Peyer's patch (tissue), 4 donors: ENCODE measurements around the gene MFAP5.

Experiments
- POLR2A ChIP-seq, 2 donors: fragments of 450-650 bp; IDR thresholded peaks; one replicate each; pipeline ENCODE4 v1.5.1; 2017; ENCODE audit warnings: antibody characterized with exemption in 2 of 2, mild to moderate bottlenecking in 2 of 2, moderate library complexity in 2 of 2
- TF ChIP-seq, protein P1 (sequence below), 6 experiments: fragments of 450-650 bp in 4 of 6; fragments of 200-600 bp in 2 of 6; sonication (generic) in 1 of 6; IDR thresholded peaks; one replicate each; pipeline ENCODE4 v1.5.1; 2017 to 2019; ENCODE audit warnings: antibody characterized with exemption in 6 of 6, mild to moderate bottlenecking in 3 of 6, moderate library complexity in 1 of 6

DNA sequence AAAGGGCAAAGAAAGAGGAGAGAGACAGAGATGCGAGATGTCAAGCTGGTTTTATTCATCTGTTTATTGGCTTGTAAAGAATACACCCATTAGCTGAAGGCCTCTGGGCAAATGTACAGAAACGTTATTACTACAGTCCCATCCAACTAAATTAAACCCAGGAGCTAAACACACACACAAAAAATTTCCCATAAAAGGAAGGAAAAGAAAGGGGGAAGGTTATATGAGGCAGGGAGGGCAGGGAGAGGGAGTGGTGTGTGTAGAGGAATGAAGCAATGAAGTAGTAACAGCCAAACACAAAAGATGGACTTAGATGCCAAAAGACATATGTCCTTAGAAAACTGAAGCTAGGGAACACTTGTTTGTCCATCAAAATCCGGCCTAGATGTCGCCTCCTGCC is 3.1 kb upstream of the MFAP5 start:
- TF ChIP-seq POLR2A (IDR thresholded peaks at IDR 0.05) = no peak
- TF ChIP-seq, protein P1, sequence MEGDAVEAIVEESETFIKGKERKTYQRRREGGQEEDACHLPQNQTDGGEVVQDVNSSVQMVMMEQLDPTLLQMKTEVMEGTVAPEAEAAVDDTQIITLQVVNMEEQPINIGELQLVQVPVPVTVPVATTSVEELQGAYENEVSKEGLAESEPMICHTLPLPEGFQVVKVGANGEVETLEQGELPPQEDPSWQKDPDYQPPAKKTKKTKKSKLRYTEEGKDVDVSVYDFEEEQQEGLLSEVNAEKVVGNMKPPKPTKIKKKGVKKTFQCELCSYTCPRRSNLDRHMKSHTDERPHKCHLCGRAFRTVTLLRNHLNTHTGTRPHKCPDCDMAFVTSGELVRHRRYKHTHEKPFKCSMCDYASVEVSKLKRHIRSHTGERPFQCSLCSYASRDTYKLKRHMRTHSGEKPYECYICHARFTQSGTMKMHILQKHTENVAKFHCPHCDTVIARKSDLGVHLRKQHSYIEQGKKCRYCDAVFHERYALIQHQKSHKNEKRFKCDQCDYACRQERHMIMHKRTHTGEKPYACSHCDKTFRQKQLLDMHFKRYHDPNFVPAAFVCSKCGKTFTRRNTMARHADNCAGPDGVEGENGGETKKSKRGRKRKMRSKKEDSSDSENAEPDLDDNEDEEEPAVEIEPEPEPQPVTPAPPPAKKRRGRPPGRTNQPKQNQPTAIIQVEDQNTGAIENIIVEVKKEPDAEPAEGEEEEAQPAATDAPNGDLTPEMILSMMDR (IDR thresholded peaks at IDR 0.05) = no peak
